C4-2B (cell line): ENCODE data around the gene GNLY.

Experiments used
- ZFX ChIP-seq: fragments of 450-650 bp; IDR thresholded peaks from 2 replicates; pipeline ENCODE4 v1.6.1; 2017
- TF ChIP-seq, protein P1 (sequence below): fragments of 450-650 bp; conservative IDR thresholded peaks from 2 replicates; pipeline ENCODE4 v1.5.1; 2017; ENCODE audit warnings: mild to moderate bottlenecking

DNA sequence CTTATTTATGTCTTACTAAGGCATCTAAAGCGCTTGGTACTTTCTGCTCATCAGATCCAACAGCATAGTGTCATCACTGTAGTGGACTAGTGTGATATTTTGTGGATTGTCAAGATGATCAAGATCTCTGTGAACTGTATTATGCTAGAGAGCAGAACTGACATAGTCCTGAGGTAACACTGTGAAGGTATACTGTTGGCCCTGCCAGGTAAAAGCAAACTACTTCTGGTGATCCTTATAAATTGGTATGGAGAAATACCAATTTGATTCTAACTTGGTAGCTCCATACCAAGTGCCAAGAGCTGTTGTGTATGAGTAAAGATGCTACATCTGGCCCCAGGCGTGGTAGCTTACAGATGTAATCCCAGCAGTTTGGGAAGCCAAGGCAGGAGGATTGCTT lies 42.1 kb upstream of the GNLY start:
- TF ChIP-seq, protein P1, sequence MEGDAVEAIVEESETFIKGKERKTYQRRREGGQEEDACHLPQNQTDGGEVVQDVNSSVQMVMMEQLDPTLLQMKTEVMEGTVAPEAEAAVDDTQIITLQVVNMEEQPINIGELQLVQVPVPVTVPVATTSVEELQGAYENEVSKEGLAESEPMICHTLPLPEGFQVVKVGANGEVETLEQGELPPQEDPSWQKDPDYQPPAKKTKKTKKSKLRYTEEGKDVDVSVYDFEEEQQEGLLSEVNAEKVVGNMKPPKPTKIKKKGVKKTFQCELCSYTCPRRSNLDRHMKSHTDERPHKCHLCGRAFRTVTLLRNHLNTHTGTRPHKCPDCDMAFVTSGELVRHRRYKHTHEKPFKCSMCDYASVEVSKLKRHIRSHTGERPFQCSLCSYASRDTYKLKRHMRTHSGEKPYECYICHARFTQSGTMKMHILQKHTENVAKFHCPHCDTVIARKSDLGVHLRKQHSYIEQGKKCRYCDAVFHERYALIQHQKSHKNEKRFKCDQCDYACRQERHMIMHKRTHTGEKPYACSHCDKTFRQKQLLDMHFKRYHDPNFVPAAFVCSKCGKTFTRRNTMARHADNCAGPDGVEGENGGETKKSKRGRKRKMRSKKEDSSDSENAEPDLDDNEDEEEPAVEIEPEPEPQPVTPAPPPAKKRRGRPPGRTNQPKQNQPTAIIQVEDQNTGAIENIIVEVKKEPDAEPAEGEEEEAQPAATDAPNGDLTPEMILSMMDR, result no peak
- TF ChIP-seq ZFX, result no peak
